Thoracic aorta (tissue), 2 donors: ENCODE data around the gene PIM1. TPM values are rescaled to one million over a fixed set of nuclear protein-coding genes. Genes with fewer than 3 reads are reported as not detected.

Source experiments
- ATAC-seq: fragments of 150-250 bp; one replicate; pipeline ENCODE4 v1.8.0; 2017; ENCODE audit warnings: low read depth; ENCODE audit not compliant: insufficient number of reproducible peaks, low FRiP score
- DNase-seq: peaks from one replicate; pipeline ENCODE4 v3.0.0-alpha.2; 2020; ENCODE audit warnings: low spot score
- H3K27ac ChIP-seq, 2 donors: fragments of 200-600 bp; sonication (generic); 1 replicate in 1 of 2; 2 replicates in 1 of 2; pipeline ENCODE4 v1.5.1; 2016; ENCODE audit warnings: mild to moderate bottlenecking in 2 of 2, moderate library complexity in 2 of 2
- H3K27me3 ChIP-seq: fragments of 200-600 bp; sonication (generic); replicated peaks from 2 replicates; pipeline ENCODE4 v1.6.0; 2016; ENCODE audit warnings: mild to moderate bottlenecking; ENCODE audit not compliant: insufficient read depth
- H3K36me3 ChIP-seq: fragments of 200-600 bp; sonication (generic); one replicate; pipeline ENCODE4 v1.5.1; 2016
- H3K4me1 ChIP-seq, 2 donors: fragments of 200-600 bp; sonication (generic); 1 replicate in 1 of 2; 2 replicates in 1 of 2; pipeline versions ENCODE4 v1.5.1 to v1.6.0; 2016; ENCODE audit warnings: low read depth in 2 of 2, mild to moderate bottlenecking in 1 of 2; ENCODE audit not compliant: control insufficient read depth in 1 of 2
- H3K4me3 ChIP-seq: fragments of 200-600 bp; sonication (generic); 2 replicates; pipeline ENCODE4 v1.5.1; 2016; ENCODE audit warnings: mild to moderate bottlenecking
- H3K9me3 ChIP-seq: fragments of 200-600 bp; sonication (generic); 2 replicates; pipeline ENCODE4 v1.5.1; 2016
- CTCF ChIP-seq: fragments of 200-600 bp; sonication (generic); IDR thresholded peaks from one replicate; pipeline ENCODE4 v1.5.1; 2019; ENCODE audit warnings: antibody characterized with exemption
- total RNA-seq, 2 donors: library from RNA; depleted of rRNA; stranded (reverse); fragments of >200 nt; gene quantifications; one replicate each; pipeline versions ENCODE4 v1.1.0 to v1.2.3, GENCODE V29; 2016

PIM1 gene
- total RNA-seq, 2 donors from 2014 or later, result 28.8 to 53.6 TPM

- no peaks in the 10 kb centered on the region for H3K27me3 ChIP-seq
- H3K4me3 ChIP-seq, result no peak overlapping the region
- no peak for DNase-seq
- no peak for TF ChIP-seq CTCF
- H3K4me1 ChIP-seq, result peaks cover 0 to 4% of the 10 kb centered on the region in 2 donors
- H3K27ac ChIP-seq, result no peak overlapping the region
- H3K9me3 ChIP-seq, result no peaks in the 10 kb centered on the region
- H3K36me3 ChIP-seq, result no peaks in the 10 kb centered on the region
- ATAC-seq, result no peak
Observed at GRCh38 chr6:37208793-37209192, 38.8 kb downstream of the PIM1 start.

- H3K9me3 ChIP-seq, result no peaks in the 10 kb centered on the region
- no peaks in the 10 kb centered on the region for H3K27me3 ChIP-seq
- DNase-seq, result no peak
- no peak for TF ChIP-seq CTCF
- no peak overlapping the region for H3K4me3 ChIP-seq
- H3K36me3 ChIP-seq, result no peaks in the 10 kb centered on the region
- no peak overlapping the region for H3K27ac ChIP-seq
- no peak for ATAC-seq
- peaks cover 0 to 4% of the 10 kb centered on the region in 2 donors for H3K4me1 ChIP-seq
Observed at GRCh38 chr6:37209461-37210205, 39.7 kb downstream of the PIM1 start.

GRCh38 chr6:37210313-37210968 lies 40.5 kb downstream of the PIM1 start:
- Histone ChIP-seq H3K9me3 (no peaks in the 10 kb centered on the region), H3K4me3 (no peak overlapping the region), H3K36me3 (no peaks in the 10 kb centered on the region), H3K27ac (no peak overlapping the region), H3K4me1 (peaks cover 0 to 4% of the 10 kb centered on the region in 2 donors), H3K27me3 (no peaks in the 10 kb centered on the region)
- TF ChIP-seq CTCF, result peak; percentile 94
- ATAC-seq (peak; percentile 83), DNase-seq (peak; percentile 47)

GRCh38 chr6:37212268-37212667 lies 42.3 kb downstream of the PIM1 start:
- H3K9me3 ChIP-seq, result no peaks in the 10 kb centered on the region
- H3K4me3 ChIP-seq, result no peak overlapping the region
- no peaks in the 10 kb centered on the region for H3K27me3 ChIP-seq
- no peak for DNase-seq
- ATAC-seq, result no peak
- H3K36me3 ChIP-seq, result no peaks in the 10 kb centered on the region
- H3K27ac ChIP-seq, result no peak overlapping the region
- H3K4me1 ChIP-seq, result peaks cover 0 to 4% of the 10 kb centered on the region in 2 donors
- no peak for TF ChIP-seq CTCF

GRCh38 chr6:37218061-37218460 lies 48.1 kb downstream of the PIM1 start:
- H3K27ac ChIP-seq, result no peak overlapping the region
- no peak for ATAC-seq
- no peak for DNase-seq
- H3K4me1 ChIP-seq, result peaks cover 0 to 3% of the 10 kb centered on the region in 2 donors
- no peaks in the 10 kb centered on the region for H3K27me3 ChIP-seq
- no peaks in the 10 kb centered on the region for H3K9me3 ChIP-seq
- H3K4me3 ChIP-seq, result no peak overlapping the region
- no peak for TF ChIP-seq CTCF
- H3K36me3 ChIP-seq, result no peaks in the 10 kb centered on the region
